HEK293T (cell line): ENCODE data around the gene AP2B1.

ENCODE experiments used
- CTCF ChIA-PET: fragments of 350-600 bp; formaldehyde crosslinking; extraction: SDS; loops from one replicate; lab custom pipeline; 2021; ENCODE audit warnings: antibody characterized with exemption, inconsistent platforms; lab: Yijun Ruan, JAX
- POLR2A ChIA-PET: fragments of 350-600 bp; formaldehyde crosslinking; extraction: SDS; loops from one replicate; lab custom pipeline; 2020; ENCODE audit warnings: antibody characterized with exemption, inconsistent platforms; lab: Yijun Ruan, JAX
- DNase-seq: peaks from one replicate; pipeline ENCODE4 v3.0.0; 2012; ENCODE audit warnings: mixed read lengths; ENCODE audit errors: extremely low spot score
- ARNT ChIP-seq: fragments of 450-650 bp; IDR thresholded peaks from 2 replicates; pipeline ENCODE4 v1.6.1; 2017; ENCODE audit warnings: mild to moderate bottlenecking
- BHLHE40 ChIP-seq: fragments of 450-650 bp; IDR thresholded peaks from 2 replicates; pipeline ENCODE4 v1.6.1; 2016; ENCODE audit warnings: mild to moderate bottlenecking, moderate library complexity, borderline replicate concordance
- CTBP1 ChIP-seq: fragments of 450-650 bp; IDR thresholded peaks from 2 replicates; pipeline ENCODE4 v1.6.1; 2016; ENCODE audit warnings: borderline replicate concordance
- ELF4 ChIP-seq: fragments of 450-650 bp; IDR thresholded peaks from 2 replicates; pipeline ENCODE4 v1.6.1; 2017; ENCODE audit warnings: antibody characterized with exemption
- FOXA1 ChIP-seq: fragments of 450-650 bp; IDR thresholded peaks from 2 replicates; pipeline ENCODE4 v1.6.1; 2016; ENCODE audit warnings: mild to moderate bottlenecking
- FOXK2 ChIP-seq: fragments of 450-650 bp; IDR thresholded peaks from 2 replicates; pipeline ENCODE4 v1.6.1; 2016; ENCODE audit warnings: mild to moderate bottlenecking
- FOXM1 ChIP-seq: fragments of 450-650 bp; IDR thresholded peaks from 2 replicates; pipeline ENCODE4 v1.6.1; 2017; ENCODE audit warnings: mild to moderate bottlenecking, borderline replicate concordance
- HDGF ChIP-seq: fragments of 450-650 bp; IDR thresholded peaks from 2 replicates; pipeline ENCODE4 v1.6.1; 2017; ENCODE audit warnings: antibody characterized with exemption, borderline replicate concordance
- L3MBTL2 ChIP-seq: fragments of 450-650 bp; conservative IDR thresholded peaks from 2 replicates; pipeline ENCODE4 v1.6.1; 2016; ENCODE audit warnings: mild to moderate bottlenecking
- LEF1 ChIP-seq: fragments of 450-650 bp; IDR thresholded peaks from 2 replicates; pipeline ENCODE4 v1.6.1; 2017; ENCODE audit warnings: mild to moderate bottlenecking, borderline replicate concordance
- NFRKB ChIP-seq: fragments of 450-650 bp; IDR thresholded peaks from 2 replicates; pipeline ENCODE4 v1.6.1; 2016; ENCODE audit warnings: mild to moderate bottlenecking, moderate library complexity
- SP1 ChIP-seq: fragments of 450-650 bp; IDR thresholded peaks from 2 replicates; pipeline ENCODE4 v1.6.1; 2017
- SUZ12 ChIP-seq: fragments of 450-650 bp; IDR thresholded peaks from 2 replicates; pipeline ENCODE4 v1.6.1; 2016; ENCODE audit warnings: mild to moderate bottlenecking
- TARDBP ChIP-seq: fragments of 450-650 bp; IDR thresholded peaks from 2 replicates; pipeline ENCODE4 v1.6.1; 2016
- ZNF384 ChIP-seq: fragments of 450-650 bp; IDR thresholded peaks from 2 replicates; pipeline ENCODE4 v1.6.1; 2016
- TF ChIP-seq, protein P1 (sequence below): fragments of 450-650 bp; IDR thresholded peaks from 2 replicates; pipeline ENCODE4 v1.6.1; 2016

The AP2B1 gene

GRCh38 chr17:35732806-35733136, 145.6 kb downstream of the AP2B1 start:
- TF ChIP-seq ELF4 = no peak
- POLR2A ChIA-PET = interaction anchor here (1.1 to 1.5 kb wide), 2 partner anchors 20 to 146 kb away, joined by 3 to 4 read pairs; partner anchors contain the start of genes AP2B1 and GAS2L2
- no peak for DNase-seq
- CTCF ChIA-PET = interaction anchor here (0.6 kb wide), 1 partner anchor 115 kb away, joined by 4 read pairs; no protein-coding TSS in a partner anchor

DNA sequence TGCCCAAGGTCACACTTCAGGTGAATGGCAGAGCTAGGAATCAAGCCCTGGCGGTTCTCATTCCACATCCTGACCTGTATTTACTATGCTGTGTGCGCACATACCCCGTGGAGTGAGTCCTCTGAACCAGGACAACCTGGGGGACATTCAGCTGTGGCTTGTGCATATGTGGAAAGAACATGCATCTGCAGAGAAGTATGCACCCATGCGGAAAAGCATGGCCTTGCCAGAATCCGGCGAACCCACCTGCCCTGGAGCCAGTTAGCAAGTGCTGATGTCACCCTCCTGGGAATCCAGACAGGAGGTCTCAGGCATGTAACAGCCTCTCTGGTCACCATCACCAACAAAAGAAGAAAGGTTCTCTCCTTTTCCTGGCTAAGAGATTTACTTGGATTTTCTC, 146.2 kb downstream of the AP2B1 start:
- TF ChIP-seq BHLHE40 (no peak), SUZ12 (no peak), HDGF (no peak), ZNF384 (no peak), ELF4 (no peak), TARDBP (no peak), FOXM1 (no peak), NFRKB (no peak), LEF1 (no peak), CTBP1 (no peak), ARNT (no peak), L3MBTL2 (no peak), SP1 (no peak), FOXA1 (no peak), FOXK2 (no peak)
- TF ChIP-seq, protein P1, sequence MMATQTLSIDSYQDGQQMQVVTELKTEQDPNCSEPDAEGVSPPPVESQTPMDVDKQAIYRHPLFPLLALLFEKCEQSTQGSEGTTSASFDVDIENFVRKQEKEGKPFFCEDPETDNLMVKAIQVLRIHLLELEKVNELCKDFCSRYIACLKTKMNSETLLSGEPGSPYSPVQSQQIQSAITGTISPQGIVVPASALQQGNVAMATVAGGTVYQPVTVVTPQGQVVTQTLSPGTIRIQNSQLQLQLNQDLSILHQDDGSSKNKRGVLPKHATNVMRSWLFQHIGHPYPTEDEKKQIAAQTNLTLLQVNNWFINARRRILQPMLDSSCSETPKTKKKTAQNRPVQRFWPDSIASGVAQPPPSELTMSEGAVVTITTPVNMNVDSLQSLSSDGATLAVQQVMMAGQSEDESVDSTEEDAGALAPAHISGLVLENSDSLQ = no peak
- no peak for DNase-seq
- ChIA-PET CTCF (interaction anchor here (0.6 kb wide), 1 partner anchor 114 kb away, joined by 4 read pairs; no protein-coding TSS in a partner anchor), POLR2A (interaction anchor here (1.1 to 1.5 kb wide), 2 partner anchors 20 to 146 kb away, joined by 3 to 4 read pairs; partner anchors contain the start of genes AP2B1 and GAS2L2)

DNA sequence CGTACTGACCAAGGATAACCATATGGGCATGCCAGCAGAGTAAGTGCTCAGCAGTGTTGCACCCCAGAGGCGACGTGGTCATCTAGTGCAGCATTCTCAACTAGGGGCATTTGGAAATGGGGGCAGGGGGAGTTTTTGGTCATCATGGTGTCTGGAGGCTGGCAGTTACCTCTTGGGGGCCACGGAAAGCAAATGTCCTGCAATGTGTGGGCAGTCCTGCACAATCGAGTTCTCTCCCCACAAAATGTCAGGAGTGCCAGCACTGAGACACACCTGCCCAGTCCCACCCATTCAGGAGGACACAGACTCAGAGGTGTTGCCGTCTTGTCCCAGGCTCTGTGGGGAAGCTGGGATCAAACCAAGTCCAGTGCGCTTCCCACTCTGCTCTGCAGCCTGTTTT, 147.3 kb downstream of the AP2B1 start:
- ChIA-PET CTCF (no interaction called here), POLR2A (no interaction called here)
- TF ChIP-seq FOXM1 = no peak
- TF ChIP-seq CTBP1 = no peak
- TF ChIP-seq ARNT = no peak
- TF ChIP-seq L3MBTL2 = no peak
- no peak for TF ChIP-seq ELF4
- TF ChIP-seq ZNF384 = no peak
- TF ChIP-seq LEF1 = no peak
- no peak for TF ChIP-seq BHLHE40
- no peak for TF ChIP-seq FOXK2
- no peak for TF ChIP-seq SUZ12
- no peak for TF ChIP-seq SP1
- no peak for TF ChIP-seq FOXA1
- TF ChIP-seq TARDBP = no peak
- TF ChIP-seq, protein P1 = no peak
- TF ChIP-seq HDGF = no peak
- no peak for TF ChIP-seq NFRKB
- DNase-seq = no peak

- ChIA-PET CTCF (interaction anchor here (1.1 kb wide), 1 partner anchor 12 kb away, joined by 3 read pairs; no protein-coding TSS in a partner anchor), POLR2A (interaction anchor here (0.5 kb wide), 1 partner anchor 25 kb away, joined by 3 read pairs; no protein-coding TSS in a partner anchor)
Observed at GRCh38 chr17:35735036-35735805, 148.1 kb downstream of the AP2B1 start.

DNA sequence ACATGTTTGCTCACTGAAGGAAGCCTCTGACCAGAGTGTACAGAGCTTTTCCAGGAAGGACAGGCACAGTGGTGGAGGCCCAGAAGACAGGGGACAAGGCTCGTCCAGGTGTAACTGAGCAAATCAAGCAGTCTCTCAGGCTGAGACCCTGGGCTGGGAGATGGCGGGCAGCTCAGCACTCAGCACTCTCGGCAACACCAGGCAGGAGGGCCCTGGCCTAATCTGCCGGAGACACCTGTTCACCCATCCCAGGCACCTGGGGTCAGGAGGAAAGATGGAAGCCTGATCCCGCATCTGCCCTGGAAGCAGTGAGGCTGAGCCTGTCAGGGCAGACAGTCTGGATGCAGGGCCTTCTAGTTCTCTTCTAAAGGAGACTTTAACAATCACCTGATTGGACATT, 149.1 kb downstream of the AP2B1 start:
- ChIA-PET CTCF (interaction anchor here (1.1 kb wide), 1 partner anchor 11 kb away, joined by 3 read pairs; no protein-coding TSS in a partner anchor), POLR2A (interaction anchor here (0.5 kb wide), 1 partner anchor 24 kb away, joined by 3 read pairs; no protein-coding TSS in a partner anchor)
- TF ChIP-seq CTBP1 (no peak), ZNF384 (no peak), SP1 (no peak), HDGF (no peak), TARDBP (no peak), ELF4 (no peak), FOXK2 (no peak), FOXA1 (no peak), NFRKB (no peak), FOXM1 (no peak), LEF1 (no peak), L3MBTL2 (no peak), BHLHE40 (no peak)
- no peak for DNase-seq

More at GRCh38 chr17:35735036-35735805, 148.1 kb downstream of the AP2B1 start:
- no peak for TF ChIP-seq CTBP1
- TF ChIP-seq ELF4 = no peak
- no peak for TF ChIP-seq BHLHE40
- no peak for TF ChIP-seq FOXA1
- TF ChIP-seq NFRKB = no peak
- no peak for TF ChIP-seq FOXM1
- no peak for TF ChIP-seq HDGF
- TF ChIP-seq SUZ12 = no peak
- no peak for TF ChIP-seq FOXK2
- TF ChIP-seq TARDBP = no peak
- no peak for TF ChIP-seq SP1
- DNase-seq = no peak

DNA sequence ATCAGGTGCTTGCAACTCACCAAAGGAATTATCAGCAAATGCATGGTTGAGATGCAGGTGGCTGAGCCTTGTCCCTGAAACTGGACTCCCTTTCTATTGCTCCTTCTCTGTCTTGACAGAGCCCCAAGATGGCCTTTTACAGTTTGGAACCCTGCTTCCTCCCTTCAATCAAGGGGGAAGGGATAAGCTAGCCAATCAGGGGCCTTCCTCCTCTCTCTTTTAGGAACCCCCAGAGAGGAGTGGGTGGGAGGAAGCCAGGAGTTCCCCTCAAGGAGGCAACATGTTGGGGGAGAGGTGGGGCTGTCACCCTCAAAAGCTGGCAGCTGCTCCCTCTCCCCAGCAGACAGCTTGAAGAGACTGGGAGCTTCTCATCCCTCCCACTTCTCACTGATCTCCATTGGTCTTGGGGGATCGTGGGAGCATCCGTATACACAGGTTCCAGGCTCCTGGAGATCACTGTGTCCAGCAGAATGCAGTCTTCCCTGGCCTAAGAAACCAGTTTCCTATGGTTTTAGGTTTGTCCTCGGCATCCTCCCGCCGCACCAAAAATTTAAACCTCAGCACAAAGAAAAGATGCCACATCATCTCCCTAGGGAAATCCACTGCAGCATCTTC, 151.5 kb downstream of the AP2B1 start:
- POLR2A ChIA-PET = no interaction called here
- CTCF ChIA-PET = interaction anchor here (0.8 kb wide), 1 partner anchor 9 kb away, joined by 4 read pairs; no protein-coding TSS in a partner anchor
- TF ChIP-seq L3MBTL2 (no peak), BHLHE40 (no peak), ELF4 (no peak), CTBP1 (no peak), ZNF384 (no peak), TARDBP (no peak), FOXK2 (no peak), FOXM1 (no peak), NFRKB (no peak), ARNT (no peak), HDGF (no peak), FOXA1 (no peak), LEF1 (no peak)
- no peak for DNase-seq
